GM23338 (cell line): ENCODE results near the gene COLEC12.

ENCODE experiments used
- CREB1 ChIP-seq: fragments of 250-450 bp; sonication (Bioruptor Pico); IDR thresholded peaks from 2 replicates; pipeline ENCODE4 v1.5.0; 2020; ENCODE audit warnings: low read depth, mild to moderate bottlenecking, moderate library complexity
- EZH2 ChIP-seq: fragments of 200-600 bp; sonication (generic); IDR thresholded peaks from one replicate; pipeline ENCODE4 v1.8.0; 2017; ENCODE audit warnings: antibody characterized with exemption, mild to moderate bottlenecking, low read depth; ENCODE audit not compliant: unreplicated experiment
- EZH2phosphoT487 ChIP-seq: fragments of 200-600 bp; sonication (generic); IDR thresholded peaks from one replicate; pipeline ENCODE4 v1.8.1; 2018; ENCODE audit warnings: antibody characterized with exemption; ENCODE audit not compliant: unreplicated experiment
- JUNB ChIP-seq: IDR thresholded peaks from one replicate; pipeline ENCODE4 v1.6.1; 2016; ENCODE audit warnings: antibody characterized with exemption; ENCODE audit not compliant: unreplicated experiment
- NANOG ChIP-seq: IDR thresholded peaks from 2 replicates; pipeline ENCODE4 v1.6.1; 2016; ENCODE audit warnings: antibody characterized with exemption, borderline replicate concordance
- POLR2AphosphoS5 ChIP-seq: IDR thresholded peaks from 2 replicates; pipeline ENCODE4 v1.6.1; 2016; ENCODE audit warnings: antibody characterized with exemption, low read depth
- STAT1 ChIP-seq: IDR thresholded peaks from one replicate; pipeline ENCODE4 v1.6.1; 2016; ENCODE audit warnings: antibody characterized with exemption; ENCODE audit not compliant: unreplicated experiment
- ZNF114 ChIP-seq: fragments of 250-450 bp; sonication (Bioruptor Pico); IDR thresholded peaks from 2 replicates; pipeline ENCODE4 v1.5.0; 2020; ENCODE audit warnings: mild to moderate bottlenecking, moderate library complexity
- ZNF331 ChIP-seq: fragments of 250-450 bp; sonication (Bioruptor Pico); IDR thresholded peaks from 2 replicates; pipeline ENCODE4 v1.5.0; 2020; ENCODE audit warnings: low read depth, mild to moderate bottlenecking, moderate library complexity
- TF ChIP-seq, protein P1 (sequence below): IDR thresholded peaks from 2 replicates; pipeline ENCODE4 v1.6.1; 2016; ENCODE audit warnings: antibody characterized with exemption
- TF ChIP-seq, protein P2 (sequence below), 2 experiments: fragments of 200-600 bp in 1 of 2; sonication (generic) in 1 of 2; conservative IDR thresholded peaks; 2 replicates each; pipeline versions ENCODE4 v1.5.1 to v1.6.1; 2016 to 2017; ENCODE audit warnings: antibody characterized with exemption in 2 of 2, low read depth in 2 of 2, mild to moderate bottlenecking in 2 of 2, moderate library complexity in 1 of 2
- TF ChIP-seq, protein P3 (sequence below): IDR thresholded peaks from one replicate; pipeline ENCODE4 v1.6.1; 2018; ENCODE audit warnings: antibody characterized with exemption; ENCODE audit not compliant: unreplicated experiment
- TF ChIP-seq, protein P4 (sequence below): fragments of 250-450 bp; sonication (Bioruptor Pico); IDR thresholded peaks from 2 replicates; pipeline ENCODE4 v1.5.0; 2020; ENCODE audit warnings: mild to moderate bottlenecking, moderate library complexity

DNA sequence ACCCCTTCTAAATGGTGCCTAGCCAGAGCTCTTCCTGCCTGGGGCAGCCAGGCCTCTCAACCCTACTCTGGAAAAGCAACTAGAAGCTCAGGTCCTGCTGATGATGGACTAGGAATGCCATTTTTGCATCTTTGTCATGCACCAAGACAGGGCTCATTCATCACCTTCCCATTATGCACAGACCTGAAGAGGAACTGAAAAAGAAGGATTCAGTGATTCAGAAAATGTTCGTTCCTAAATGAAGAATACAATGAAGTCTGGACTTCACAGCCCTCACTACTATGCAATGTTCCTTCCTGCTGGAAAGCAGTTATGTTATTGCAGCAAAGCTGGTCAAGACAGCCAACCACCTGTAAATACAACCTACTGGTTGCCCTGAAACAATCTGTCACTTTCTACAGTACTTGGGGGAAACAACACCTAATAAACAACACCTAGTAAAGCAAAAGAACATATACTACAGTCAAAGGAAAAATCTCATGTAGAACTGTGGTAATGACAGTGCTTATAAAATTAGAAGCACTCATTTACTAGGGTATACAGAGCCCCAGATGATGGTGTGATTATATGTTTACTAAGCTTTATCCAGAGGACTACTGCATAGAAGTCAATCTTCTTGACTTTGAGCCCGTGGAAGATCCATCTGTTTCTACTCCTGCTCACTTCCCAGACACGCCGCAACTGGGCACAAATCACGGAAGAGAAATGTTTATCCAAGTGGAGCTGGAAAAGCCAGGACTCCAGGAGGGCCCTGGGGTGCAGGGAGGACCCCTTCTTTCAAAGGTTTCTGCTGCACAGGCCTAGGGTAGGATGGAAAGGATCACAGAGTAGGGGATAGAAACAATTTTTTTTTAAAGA lies 129.5 kb downstream of the COLEC12 start:
- TF ChIP-seq, protein P1, sequence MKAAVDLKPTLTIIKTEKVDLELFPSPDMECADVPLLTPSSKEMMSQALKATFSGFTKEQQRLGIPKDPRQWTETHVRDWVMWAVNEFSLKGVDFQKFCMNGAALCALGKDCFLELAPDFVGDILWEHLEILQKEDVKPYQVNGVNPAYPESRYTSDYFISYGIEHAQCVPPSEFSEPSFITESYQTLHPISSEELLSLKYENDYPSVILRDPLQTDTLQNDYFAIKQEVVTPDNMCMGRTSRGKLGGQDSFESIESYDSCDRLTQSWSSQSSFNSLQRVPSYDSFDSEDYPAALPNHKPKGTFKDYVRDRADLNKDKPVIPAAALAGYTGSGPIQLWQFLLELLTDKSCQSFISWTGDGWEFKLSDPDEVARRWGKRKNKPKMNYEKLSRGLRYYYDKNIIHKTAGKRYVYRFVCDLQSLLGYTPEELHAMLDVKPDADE, result no peak
- TF ChIP-seq CREB1 (CRISPR knock-in tag), result no peak
- TF ChIP-seq, protein P2, sequence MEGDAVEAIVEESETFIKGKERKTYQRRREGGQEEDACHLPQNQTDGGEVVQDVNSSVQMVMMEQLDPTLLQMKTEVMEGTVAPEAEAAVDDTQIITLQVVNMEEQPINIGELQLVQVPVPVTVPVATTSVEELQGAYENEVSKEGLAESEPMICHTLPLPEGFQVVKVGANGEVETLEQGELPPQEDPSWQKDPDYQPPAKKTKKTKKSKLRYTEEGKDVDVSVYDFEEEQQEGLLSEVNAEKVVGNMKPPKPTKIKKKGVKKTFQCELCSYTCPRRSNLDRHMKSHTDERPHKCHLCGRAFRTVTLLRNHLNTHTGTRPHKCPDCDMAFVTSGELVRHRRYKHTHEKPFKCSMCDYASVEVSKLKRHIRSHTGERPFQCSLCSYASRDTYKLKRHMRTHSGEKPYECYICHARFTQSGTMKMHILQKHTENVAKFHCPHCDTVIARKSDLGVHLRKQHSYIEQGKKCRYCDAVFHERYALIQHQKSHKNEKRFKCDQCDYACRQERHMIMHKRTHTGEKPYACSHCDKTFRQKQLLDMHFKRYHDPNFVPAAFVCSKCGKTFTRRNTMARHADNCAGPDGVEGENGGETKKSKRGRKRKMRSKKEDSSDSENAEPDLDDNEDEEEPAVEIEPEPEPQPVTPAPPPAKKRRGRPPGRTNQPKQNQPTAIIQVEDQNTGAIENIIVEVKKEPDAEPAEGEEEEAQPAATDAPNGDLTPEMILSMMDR (conservative IDR thresholded peaks at IDR 0.05; ENCODE audit: low read depth in 2 of 2), result no peak
- TF ChIP-seq POLR2AphosphoS5, result no peak
- no peak for TF ChIP-seq EZH2phosphoT487
- no peak for TF ChIP-seq EZH2
- TF ChIP-seq, protein P3, sequence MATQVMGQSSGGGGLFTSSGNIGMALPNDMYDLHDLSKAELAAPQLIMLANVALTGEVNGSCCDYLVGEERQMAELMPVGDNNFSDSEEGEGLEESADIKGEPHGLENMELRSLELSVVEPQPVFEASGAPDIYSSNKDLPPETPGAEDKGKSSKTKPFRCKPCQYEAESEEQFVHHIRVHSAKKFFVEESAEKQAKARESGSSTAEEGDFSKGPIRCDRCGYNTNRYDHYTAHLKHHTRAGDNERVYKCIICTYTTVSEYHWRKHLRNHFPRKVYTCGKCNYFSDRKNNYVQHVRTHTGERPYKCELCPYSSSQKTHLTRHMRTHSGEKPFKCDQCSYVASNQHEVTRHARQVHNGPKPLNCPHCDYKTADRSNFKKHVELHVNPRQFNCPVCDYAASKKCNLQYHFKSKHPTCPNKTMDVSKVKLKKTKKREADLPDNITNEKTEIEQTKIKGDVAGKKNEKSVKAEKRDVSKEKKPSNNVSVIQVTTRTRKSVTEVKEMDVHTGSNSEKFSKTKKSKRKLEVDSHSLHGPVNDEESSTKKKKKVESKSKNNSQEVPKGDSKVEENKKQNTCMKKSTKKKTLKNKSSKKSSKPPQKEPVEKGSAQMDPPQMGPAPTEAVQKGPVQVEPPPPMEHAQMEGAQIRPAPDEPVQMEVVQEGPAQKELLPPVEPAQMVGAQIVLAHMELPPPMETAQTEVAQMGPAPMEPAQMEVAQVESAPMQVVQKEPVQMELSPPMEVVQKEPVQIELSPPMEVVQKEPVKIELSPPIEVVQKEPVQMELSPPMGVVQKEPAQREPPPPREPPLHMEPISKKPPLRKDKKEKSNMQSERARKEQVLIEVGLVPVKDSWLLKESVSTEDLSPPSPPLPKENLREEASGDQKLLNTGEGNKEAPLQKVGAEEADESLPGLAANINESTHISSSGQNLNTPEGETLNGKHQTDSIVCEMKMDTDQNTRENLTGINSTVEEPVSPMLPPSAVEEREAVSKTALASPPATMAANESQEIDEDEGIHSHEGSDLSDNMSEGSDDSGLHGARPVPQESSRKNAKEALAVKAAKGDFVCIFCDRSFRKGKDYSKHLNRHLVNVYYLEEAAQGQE, result no peak
- TF ChIP-seq NANOG, result no peak
- no peak for TF ChIP-seq JUNB
- TF ChIP-seq ZNF114 (CRISPR knock-in tag), result no peak
- no peak for TF ChIP-seq STAT1
- TF ChIP-seq ZNF331 (CRISPR knock-in tag), result no peak
- TF ChIP-seq, protein P4, sequence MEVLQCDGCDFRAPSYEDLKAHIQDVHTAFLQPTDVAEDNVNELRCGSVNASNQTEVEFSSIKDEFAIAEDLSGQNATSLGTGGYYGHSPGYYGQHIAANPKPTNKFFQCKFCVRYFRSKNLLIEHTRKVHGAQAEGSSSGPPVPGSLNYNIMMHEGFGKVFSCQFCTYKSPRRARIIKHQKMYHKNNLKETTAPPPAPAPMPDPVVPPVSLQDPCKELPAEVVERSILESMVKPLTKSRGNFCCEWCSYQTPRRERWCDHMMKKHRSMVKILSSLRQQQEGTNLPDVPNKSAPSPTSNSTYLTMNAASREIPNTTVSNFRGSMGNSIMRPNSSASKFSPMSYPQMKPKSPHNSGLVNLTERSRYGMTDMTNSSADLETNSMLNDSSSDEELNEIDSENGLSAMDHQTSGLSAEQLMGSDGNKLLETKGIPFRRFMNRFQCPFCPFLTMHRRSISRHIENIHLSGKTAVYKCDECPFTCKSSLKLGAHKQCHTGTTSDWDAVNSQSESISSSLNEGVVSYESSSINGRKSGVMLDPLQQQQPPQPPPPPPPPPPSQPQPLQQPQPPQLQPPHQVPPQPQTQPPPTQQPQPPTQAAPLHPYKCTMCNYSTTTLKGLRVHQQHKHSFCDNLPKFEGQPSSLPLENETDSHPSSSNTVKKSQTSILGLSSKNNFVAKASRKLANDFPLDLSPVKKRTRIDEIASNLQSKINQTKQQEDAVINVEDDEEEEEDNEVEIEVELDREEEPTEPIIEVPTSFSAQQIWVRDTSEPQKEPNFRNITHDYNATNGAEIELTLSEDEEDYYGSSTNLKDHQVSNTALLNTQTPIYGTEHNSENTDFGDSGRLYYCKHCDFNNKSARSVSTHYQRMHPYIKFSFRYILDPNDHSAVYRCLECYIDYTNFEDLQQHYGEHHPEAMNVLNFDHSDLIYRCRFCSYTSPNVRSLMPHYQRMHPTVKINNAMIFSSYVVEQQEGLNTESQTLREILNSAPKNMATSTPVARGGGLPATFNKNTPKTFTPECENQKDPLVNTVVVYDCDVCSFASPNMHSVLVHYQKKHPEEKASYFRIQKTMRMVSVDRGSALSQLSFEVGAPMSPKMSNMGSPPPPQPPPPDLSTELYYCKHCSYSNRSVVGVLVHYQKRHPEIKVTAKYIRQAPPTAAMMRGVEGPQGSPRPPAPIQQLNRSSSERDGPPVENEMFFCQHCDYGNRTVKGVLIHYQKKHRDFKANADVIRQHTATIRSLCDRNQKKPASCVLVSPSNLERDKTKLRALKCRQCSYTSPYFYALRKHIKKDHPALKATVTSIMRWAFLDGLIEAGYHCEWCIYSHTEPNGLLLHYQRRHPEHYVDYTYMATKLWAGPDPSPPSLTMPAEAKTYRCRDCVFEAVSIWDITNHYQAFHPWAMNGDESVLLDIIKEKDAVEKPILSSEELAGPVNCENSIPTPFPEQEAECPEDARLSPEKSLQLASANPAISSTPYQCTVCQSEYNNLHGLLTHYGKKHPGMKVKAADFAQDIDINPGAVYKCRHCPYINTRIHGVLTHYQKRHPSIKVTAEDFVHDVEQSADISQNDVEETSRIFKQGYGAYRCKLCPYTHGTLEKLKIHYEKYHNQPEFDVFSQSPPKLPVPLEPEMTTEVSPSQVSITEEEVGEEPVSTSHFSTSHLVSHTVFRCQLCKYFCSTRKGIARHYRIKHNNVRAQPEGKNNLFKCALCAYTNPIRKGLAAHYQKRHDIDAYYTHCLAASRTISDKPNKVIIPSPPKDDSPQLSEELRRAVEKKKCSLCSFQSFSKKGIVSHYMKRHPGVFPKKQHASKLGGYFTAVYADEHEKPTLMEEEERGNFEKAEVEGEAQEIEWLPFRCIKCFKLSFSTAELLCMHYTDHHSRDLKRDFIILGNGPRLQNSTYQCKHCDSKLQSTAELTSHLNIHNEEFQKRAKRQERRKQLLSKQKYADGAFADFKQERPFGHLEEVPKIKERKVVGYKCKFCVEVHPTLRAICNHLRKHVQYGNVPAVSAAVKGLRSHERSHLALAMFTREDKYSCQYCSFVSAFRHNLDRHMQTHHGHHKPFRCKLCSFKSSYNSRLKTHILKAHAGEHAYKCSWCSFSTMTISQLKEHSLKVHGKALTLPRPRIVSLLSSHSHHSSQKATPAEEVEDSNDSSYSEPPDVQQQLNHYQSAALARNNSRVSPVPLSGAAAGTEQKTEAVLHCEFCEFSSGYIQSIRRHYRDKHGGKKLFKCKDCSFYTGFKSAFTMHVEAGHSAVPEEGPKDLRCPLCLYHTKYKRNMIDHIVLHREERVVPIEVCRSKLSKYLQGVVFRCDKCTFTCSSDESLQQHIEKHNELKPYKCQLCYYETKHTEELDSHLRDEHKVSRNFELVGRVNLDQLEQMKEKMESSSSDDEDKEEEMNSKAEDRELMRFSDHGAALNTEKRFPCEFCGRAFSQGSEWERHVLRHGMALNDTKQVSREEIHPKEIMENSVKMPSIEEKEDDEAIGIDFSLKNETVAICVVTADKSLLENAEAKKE (CRISPR knock-in tag), result no peak
